ENCODE results near the gene JAKMIP2. TPM values are rescaled to one million over a fixed set of nuclear protein-coding genes. Genes with fewer than 3 reads are reported as not detected.

Gene JAKMIP2
- total and polyA plus RNA-seq, 2 donors: 0.49 to 4.5 TPM

DNA sequence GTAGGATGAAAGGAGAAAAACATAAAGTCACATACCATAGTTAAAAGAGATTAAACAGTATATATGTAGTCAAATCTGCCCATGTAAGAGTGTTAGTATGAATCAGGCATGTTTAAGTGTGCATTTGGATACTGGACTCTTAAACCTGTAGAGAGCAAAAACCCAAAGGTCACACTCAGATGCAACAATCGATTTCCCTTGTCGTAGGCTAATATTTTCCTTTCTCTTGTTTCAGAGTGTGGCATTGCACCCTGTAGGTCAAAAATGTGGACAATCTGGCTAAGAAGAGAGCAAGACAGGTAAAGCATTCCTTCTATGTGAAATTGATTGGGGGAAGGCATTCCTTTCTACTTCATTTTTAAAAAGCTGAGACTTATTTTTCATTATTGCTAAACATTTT, 8.9 kb downstream of the JAKMIP2 start:
- H3K4me1 ChIP-seq (ENCODE audit: insufficient read depth): no peaks in the 10 kb centered on the region
- WGBS: 90% methylated on average over 2 of the region's 2 CpGs
- no peaks in the 10 kb centered on the region for H3K36me3 ChIP-seq (ENCODE audit: insufficient read depth)
- H3K27ac ChIP-seq (ENCODE audit: low read depth): no peak overlapping the region
- H3K4me3 ChIP-seq (ENCODE audit: low read depth, low read length): no peak overlapping the region
- no peak for DNase-seq (ENCODE audit: extremely low spot score)

DNA sequence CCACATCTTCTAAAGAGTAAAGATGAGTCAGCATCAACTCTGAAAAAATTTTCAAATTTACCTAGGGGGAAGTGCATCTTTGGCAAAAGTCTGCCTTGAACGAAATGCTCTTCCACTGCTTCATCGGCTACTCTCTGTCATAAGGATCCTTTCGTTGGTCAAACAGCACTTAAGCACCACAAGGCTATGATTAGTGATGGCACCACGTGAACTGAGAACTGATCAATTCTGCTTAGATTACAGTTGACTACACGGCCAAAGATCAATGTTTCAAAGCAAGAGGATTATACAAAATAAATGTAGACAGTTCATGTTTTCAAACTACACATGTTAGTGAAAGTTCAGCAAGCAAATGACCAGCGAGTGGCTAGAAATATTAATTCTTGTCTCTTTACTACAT, 9.4 kb downstream of the JAKMIP2 start:
- Histone ChIP-seq H3K4me3 (ENCODE audit: low read depth, low read length) (no peak overlapping the region), H3K36me3 (ENCODE audit: insufficient read depth) (no peaks in the 10 kb centered on the region), H3K27ac (ENCODE audit: low read depth) (no peak overlapping the region), H3K4me1 (ENCODE audit: insufficient read depth) (no peaks in the 10 kb centered on the region)
- 89% methylated on average over 6 of the region's 6 CpGs for WGBS
- no peak for DNase-seq (ENCODE audit: extremely low spot score)

DNA sequence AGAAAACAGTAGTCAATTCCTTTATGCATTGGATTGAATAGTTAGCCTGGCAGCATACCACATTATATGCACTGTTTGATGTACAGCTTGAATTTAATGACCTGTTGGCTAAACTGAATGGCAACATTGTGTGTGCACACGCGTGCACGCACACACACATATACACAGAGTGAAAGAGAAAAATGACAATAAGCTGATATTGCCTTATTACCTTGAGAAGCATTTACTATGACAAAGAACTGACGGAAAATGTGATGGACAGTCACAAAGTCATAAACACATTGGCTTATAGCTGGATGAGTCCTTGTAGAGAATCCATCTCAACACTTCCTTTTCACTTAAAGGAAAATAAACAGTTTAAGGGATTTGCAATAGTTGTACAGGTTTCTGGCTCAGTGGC, 15.5 kb downstream of the JAKMIP2 start:
- Histone ChIP-seq H3K36me3 (ENCODE audit: insufficient read depth) (no peaks in the 10 kb centered on the region), H3K4me3 (ENCODE audit: low read depth, low read length) (no peak overlapping the region), H3K27ac (ENCODE audit: low read depth) (no peak overlapping the region), H3K4me1 (ENCODE audit: insufficient read depth) (no peaks in the 10 kb centered on the region)
- WGBS: 82% methylated on average over 4 of the region's 4 CpGs
- no peak for DNase-seq (ENCODE audit: extremely low spot score)

DNA sequence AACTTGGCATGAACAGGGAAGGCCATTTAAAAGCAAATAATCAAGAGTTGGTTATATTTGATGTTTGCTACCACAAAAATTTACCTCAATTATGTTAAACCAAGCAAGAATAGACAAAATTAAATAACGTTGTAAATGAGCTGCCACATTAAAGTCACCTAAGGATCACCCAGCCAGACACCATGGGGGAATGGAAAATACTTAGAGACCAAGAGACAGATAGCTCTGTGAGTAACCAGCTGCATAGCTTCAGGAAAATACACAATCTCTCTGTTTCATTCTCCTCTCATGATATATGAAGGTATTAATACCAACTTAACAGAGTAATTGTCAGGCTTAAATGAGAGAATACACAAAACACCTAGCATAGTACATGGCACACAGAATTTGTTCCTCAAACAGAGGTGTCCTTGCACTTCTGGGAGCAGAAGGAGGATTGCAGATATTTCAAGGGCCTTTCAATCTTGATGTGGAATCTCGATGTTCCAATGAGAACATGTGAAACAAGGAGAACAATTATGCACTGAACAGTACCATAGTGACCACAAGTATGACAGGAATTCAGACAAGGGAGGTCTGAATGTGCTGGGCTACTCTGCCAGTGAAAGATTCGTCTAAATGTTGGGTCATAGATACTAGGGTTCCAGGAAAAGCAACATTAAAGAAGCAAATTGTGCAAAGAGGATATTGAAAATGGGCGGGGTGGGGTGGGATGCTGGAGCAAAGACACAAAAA, 18.6 kb downstream of the JAKMIP2 start:
- no peak for DNase-seq (ENCODE audit: extremely low spot score)
- Histone ChIP-seq H3K27ac (ENCODE audit: low read depth) (no peak overlapping the region), H3K4me1 (ENCODE audit: insufficient read depth) (no peaks in the 10 kb centered on the region), H3K36me3 (ENCODE audit: insufficient read depth) (no peaks in the 10 kb centered on the region), H3K4me3 (ENCODE audit: low read depth, low read length) (no peak overlapping the region)
- 72% methylated on average over 4 of the region's 4 CpGs for WGBS

DNA sequence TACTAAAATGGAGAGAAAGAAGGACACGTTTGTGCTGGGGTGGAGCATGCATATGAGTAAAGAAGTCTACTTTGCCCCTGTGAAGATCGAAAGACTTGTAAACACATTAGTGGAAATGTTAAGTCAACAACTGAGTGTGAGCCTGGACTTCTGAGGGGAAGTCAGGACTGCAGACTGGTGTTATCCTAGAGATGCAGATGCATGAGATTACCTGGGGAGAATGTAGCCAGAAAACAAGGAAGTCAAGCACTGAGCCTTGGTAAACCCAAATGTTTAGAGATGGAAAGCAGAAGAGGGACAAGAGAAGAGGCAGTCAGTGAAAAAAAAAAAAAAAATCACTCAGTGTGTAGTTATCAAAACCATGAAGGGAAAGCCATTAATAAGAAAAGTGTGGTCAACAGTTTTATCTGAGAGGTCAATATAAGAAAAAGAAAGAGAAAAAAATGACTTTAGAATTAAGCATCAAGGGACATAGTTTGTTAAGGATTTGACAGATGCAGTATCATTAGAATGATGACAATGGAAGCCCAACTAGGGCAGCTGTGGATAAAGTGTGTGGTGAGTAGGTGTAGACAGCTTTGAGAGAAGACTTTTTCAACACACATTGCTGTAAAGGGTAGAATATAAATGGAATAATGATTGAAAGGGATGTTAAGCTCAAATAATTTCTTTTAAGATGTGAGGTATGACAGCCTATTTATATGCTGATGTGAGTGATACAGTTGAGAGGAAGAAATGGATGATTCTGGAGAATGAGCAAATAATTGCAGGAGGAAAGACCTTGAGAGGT, 22.2 kb downstream of the JAKMIP2 start:
- WGBS: 46% methylated on average over 2 of the region's 2 CpGs
- no peaks in the 10 kb centered on the region for H3K36me3 ChIP-seq (ENCODE audit: insufficient read depth)

DNA sequence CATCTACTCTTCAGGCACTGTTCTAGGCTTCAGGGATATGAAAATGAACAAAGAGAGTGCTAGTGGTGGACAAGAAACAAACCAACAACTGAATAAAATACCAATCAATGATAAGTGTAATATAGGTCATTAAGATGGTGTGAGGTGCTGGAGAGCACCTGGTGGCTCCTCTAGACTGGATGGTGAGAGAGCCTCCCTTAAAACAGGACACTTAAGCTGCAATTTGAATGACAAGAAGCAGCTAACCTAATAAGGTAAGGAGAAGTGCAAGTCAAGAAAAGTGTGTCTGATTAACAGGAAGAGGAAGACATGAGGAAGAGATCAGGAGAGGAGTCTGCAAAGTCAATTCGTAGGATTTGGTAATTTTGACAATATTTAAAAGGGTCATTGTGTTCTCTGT, 23.1 kb downstream of the JAKMIP2 start:
- Histone ChIP-seq H3K27ac (ENCODE audit: low read depth) (no peak overlapping the region), H3K4me3 (ENCODE audit: low read depth, low read length) (no peak overlapping the region), H3K36me3 (ENCODE audit: insufficient read depth) (no peaks in the 10 kb centered on the region), H3K4me1 (ENCODE audit: insufficient read depth) (no peaks in the 10 kb centered on the region)
- DNase-seq (ENCODE audit: extremely low spot score): no peak
- 64% methylated on average over 1 of the region's 1 CpG for WGBS

More for the DNA sequence above, 22.2 kb downstream of the JAKMIP2 start:
- Histone ChIP-seq H3K27ac (ENCODE audit: low read depth) (no peak overlapping the region), H3K4me1 (ENCODE audit: insufficient read depth) (no peaks in the 10 kb centered on the region), H3K4me3 (ENCODE audit: low read depth, low read length) (no peak overlapping the region)
- no peak for DNase-seq (ENCODE audit: extremely low spot score)

DNA sequence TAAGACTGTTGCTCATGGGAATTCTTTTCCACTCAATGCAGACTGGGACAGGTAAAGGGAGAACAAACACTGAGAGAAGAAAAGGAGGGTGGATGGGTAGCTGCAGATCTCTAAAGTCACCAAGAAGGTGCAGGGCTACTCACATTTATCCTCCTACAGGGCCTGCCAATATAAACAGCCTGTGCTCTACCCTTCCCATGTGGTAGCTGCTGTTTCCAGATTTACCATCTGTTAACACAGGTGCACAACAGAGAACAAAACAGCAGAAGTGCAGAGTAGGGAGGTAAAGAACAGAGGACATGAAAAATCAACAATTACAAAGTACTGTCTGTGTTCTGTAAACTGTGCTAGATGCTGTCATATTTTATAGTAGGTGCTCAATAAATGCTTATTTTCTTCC, 26.0 kb downstream of the JAKMIP2 start:
- Histone ChIP-seq H3K4me3 (ENCODE audit: low read depth, low read length) (no peak overlapping the region), H3K36me3 (ENCODE audit: insufficient read depth) (no peaks in the 10 kb centered on the region), H3K27ac (ENCODE audit: low read depth) (no peak overlapping the region), H3K4me1 (ENCODE audit: insufficient read depth) (no peaks in the 10 kb centered on the region)
- no peak for DNase-seq (ENCODE audit: extremely low spot score)

DNA sequence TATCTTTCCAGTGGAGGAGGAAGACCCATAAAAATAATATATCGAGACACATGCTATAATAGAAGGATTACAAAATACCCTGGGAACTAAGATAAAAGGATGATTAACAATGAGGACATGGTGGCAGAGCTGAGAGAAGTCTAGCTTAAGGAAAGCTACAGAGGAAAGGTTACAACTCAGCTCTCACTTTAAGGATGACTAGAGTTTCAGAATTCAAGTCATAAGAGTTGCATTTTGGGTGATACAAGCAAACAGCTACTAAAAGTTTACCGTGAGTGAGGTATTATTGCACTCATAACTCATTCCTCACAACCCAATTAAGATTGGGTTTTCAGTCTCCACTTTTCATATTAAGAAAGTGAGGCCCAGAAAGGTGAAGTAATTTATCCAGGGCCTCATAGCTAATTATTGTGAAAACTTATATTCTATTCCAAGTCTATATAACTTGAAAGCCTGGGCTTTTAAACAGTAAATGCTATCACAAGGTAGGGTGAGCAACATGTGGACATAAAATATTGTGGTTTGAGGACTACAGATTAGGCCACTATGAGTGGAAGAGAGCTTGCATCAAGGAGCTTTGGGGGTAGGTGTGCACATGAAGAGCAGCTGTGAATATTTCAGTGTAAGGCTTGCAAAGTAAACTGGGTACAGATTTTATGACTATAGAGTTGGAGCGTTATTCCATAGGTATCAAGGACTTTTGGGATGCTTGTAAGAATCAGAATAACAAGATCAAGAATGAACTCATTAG, 28.0 kb downstream of the JAKMIP2 start:
- no peak overlapping the region for H3K27ac ChIP-seq (ENCODE audit: low read depth)
- no peak overlapping the region for H3K4me3 ChIP-seq (ENCODE audit: low read depth, low read length)
- 80% methylated on average over 3 of the region's 3 CpGs for WGBS
- H3K36me3 ChIP-seq (ENCODE audit: insufficient read depth): no peaks in the 10 kb centered on the region
- no peaks in the 10 kb centered on the region for H3K4me1 ChIP-seq (ENCODE audit: insufficient read depth)
- DNase-seq (ENCODE audit: extremely low spot score): no peak

DNA sequence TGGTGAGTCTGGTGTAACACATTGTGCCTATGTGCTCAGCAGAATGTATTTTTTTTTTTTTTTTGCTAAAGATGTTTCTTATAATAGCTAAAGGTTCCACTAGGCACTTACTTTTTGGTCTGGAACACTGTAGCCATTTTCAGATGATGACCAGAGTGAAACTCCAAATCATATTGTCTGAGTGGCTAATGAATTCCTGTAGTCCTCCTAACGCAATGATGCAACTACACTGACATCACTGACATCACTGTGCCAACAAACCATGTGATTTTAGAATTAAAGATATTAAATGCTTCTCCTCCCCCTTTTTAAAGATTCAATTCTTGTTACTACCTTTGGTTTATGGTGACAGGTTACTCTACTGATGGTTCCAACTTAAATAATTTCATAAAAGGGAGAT, 28.8 kb downstream of the JAKMIP2 start:
- Histone ChIP-seq H3K4me3 (ENCODE audit: low read depth, low read length) (no peak overlapping the region), H3K36me3 (ENCODE audit: insufficient read depth) (no peaks in the 10 kb centered on the region), H3K4me1 (ENCODE audit: insufficient read depth) (no peaks in the 10 kb centered on the region), H3K27ac (ENCODE audit: low read depth) (no peak overlapping the region)
- WGBS: 89% methylated on average over 1 of the region's 1 CpG
- no peak for DNase-seq (ENCODE audit: extremely low spot score)

DNA sequence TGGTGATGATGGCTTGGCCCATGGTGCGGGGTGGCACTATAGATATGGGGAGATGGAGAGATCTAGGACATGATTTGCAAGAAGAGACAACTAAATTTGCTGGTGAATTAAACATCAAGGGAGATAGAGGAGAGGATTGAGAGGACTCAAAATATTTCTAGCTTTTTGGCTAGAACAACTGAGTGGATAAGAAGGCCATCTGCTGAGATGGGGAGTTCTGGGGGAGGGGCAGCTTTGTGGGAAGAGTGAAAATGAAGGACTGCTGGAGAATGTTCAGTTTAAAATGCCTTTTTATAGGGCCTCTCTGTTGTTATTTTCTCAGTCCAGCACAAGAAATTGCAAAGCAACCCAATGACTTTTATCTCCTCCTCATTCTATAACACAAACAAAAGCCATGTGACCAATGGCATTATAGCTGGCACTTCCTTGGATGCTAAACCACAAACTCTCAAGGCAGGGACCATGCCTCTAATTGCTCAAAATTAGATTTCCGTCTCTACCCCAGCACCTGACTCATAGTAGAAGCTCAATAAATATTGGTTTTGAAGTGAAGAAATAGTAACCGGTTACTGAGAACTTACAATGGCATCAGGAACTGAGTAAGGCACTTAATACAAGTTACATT, 29.8 kb downstream of the JAKMIP2 start:
- Histone ChIP-seq H3K4me1 (ENCODE audit: insufficient read depth) (no peaks in the 10 kb centered on the region), H3K27ac (ENCODE audit: low read depth) (no peak overlapping the region), H3K36me3 (ENCODE audit: insufficient read depth) (no peaks in the 10 kb centered on the region), H3K4me3 (ENCODE audit: low read depth, low read length) (no peak overlapping the region)
- no peak for DNase-seq (ENCODE audit: extremely low spot score)
- WGBS: 90% methylated on average over 3 of the region's 3 CpGs

DNA sequence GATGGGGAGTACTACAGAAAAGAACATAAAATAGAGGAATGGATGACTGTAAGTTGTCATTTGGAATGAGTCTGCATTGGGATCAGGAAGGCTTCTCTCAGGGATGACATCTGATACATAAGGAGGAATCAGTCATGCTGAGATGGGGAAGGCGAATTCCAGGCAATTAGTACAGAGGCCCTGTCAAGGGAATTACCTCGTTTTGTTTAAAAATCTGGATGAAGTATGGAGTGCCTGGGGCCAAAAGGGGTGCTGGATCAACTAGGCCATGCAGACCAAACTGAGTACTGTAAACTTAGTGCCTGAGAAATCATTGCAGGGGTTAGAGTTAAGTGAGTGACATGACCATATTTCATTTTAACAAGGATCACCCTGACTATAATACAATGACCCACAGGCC, 30.5 kb downstream of the JAKMIP2 start:
- H3K4me3 ChIP-seq (ENCODE audit: low read depth, low read length): no peak overlapping the region

DNA sequence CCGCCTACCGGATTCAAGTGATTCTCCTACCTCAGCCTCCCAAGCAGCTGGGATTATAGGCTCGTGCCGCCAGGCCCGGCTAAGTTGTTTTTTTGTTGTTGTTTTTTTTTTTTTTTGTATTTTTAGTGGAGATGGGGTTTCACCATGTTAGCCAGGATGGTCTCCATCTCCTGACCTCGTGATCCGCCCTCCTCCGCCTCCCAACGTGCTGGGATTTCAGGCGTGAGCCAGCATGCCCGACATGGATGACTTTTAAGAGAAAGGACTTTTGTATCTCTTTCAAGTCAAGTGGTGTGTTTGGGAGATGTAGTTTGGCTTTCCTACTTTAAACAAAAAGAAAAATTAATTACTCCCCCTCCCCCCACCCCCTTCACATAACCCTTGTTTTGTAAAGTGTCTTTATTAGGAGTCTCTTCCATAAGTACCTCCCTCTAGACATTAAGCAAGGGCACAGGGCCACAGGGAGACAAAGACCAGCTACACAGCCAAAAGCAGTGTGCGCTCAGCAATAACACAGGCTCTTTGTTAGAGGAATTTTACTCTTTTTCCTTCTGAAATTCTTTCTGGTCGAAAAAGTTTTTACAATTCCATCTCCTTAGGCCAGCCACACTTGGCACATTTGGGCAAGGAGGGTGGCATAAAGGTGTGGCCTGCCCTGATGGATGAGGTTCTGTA, 31.2 kb downstream of the JAKMIP2 start:
- Histone ChIP-seq H3K36me3 (ENCODE audit: insufficient read depth) (no peaks in the 10 kb centered on the region), H3K27ac (ENCODE audit: low read depth) (no peak overlapping the region), H3K4me3 (ENCODE audit: low read depth, low read length) (no peak overlapping the region), H3K4me1 (ENCODE audit: insufficient read depth) (no peaks in the 10 kb centered on the region)
- no peak for DNase-seq (ENCODE audit: extremely low spot score)
- 82% methylated on average over 13 of the region's 13 CpGs for WGBS

More for the DNA sequence above, 30.5 kb downstream of the JAKMIP2 start:
- DNase-seq (ENCODE audit: extremely low spot score): no peak
- Histone ChIP-seq H3K4me1 (ENCODE audit: insufficient read depth) (no peaks in the 10 kb centered on the region), H3K36me3 (ENCODE audit: insufficient read depth) (no peaks in the 10 kb centered on the region), H3K27ac (ENCODE audit: low read depth) (no peak overlapping the region)
- WGBS: 72% methylated on average over 2 of the region's 2 CpGs

DNA sequence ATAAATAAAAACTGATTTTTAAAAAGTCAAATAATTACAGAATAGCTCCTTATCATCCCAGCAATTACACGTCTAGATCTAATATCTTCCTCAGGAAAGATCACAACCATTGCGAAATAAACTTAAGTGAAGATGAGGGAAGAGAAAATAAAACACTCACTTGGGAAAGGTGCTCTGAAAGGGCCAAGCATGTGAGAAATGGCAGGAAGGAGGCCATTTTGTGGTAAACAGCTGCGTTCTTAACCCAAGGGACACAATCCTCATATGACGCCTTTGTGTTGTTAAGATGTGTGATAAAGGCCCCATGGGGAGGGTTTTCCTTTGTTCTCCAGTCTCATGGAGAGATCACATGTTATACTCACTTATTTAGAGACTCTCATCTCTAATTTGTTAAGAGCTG, 32.5 kb downstream of the JAKMIP2 start:
- Histone ChIP-seq H3K4me1 (ENCODE audit: insufficient read depth) (no peaks in the 10 kb centered on the region), H3K36me3 (ENCODE audit: insufficient read depth) (no peaks in the 10 kb centered on the region), H3K27ac (ENCODE audit: low read depth) (no peak overlapping the region), H3K4me3 (ENCODE audit: low read depth, low read length) (no peak overlapping the region)
- 59% methylated on average over 4 of the region's 4 CpGs for WGBS
- no peak for DNase-seq (ENCODE audit: extremely low spot score)

Measured in urinary bladder (tissue), 4 donors.